GM12873 (cell line): ENCODE data around the gene NHSL2.

Experiments
- CTCF ChIP-seq: IDR thresholded peaks from 2 replicates; pipeline ENCODE4 v1.5.1; 2012; ENCODE audit warnings: low read depth, mild to moderate bottlenecking, moderate library complexity, low read length, control low read depth; ENCODE audit not compliant: insufficient read depth; ENCODE audit errors: missing control alignments

NHSL2 gene

GRCh38 chrX:72053508-72053907 lies 142.9 kb downstream of the NHSL2 start:
- TF ChIP-seq CTCF = no peak

GRCh38 chrX:72054779-72055489 lies 144.3 kb downstream of the NHSL2 start:
- TF ChIP-seq CTCF = no peak

- TF ChIP-seq CTCF = no peak
Measured at GRCh38 chrX:72057331-72057730, 146.7 kb downstream of the NHSL2 start.

GRCh38 chrX:72057849-72058248 lies 147.2 kb downstream of the NHSL2 start:
- no peak for TF ChIP-seq CTCF

- TF ChIP-seq CTCF = no peak
Measured at GRCh38 chrX:72060196-72060920, 149.7 kb downstream of the NHSL2 start.

- TF ChIP-seq CTCF = no peak
Measured at GRCh38 chrX:72060921-72061490, 150.4 kb downstream of the NHSL2 start.

- no peak for TF ChIP-seq CTCF
Measured at GRCh38 chrX:72062916-72063315, 152.3 kb downstream of the NHSL2 start.
